Testis (tissue), 3 donors: ENCODE results near the gene IRF5. TPM values are rescaled to one million over a fixed set of nuclear protein-coding genes. Genes with fewer than 3 reads are reported as not detected.

ENCODE experiments used
- DNase-seq: peaks from one replicate; pipeline ENCODE4 v3.0.0-alpha.2; 2019
- H3K27ac ChIP-seq, 2 donors: fragments of 200-600 bp; sonication (generic); one replicate each; pipeline ENCODE4 v1.5.1; 2019
- H3K27me3 ChIP-seq: fragments of 200-600 bp; sonication (generic); one replicate; pipeline ENCODE4 v1.5.1; 2019
- H3K36me3 ChIP-seq: fragments of 200-600 bp; sonication (generic); one replicate; pipeline ENCODE4 v1.5.1; 2017; ENCODE audit warnings: low read depth; ENCODE audit errors: missing control alignments
- H3K4me1 ChIP-seq: fragments of 200-600 bp; sonication (generic); one replicate; pipeline ENCODE4 v1.5.1; 2019
- H3K4me3 ChIP-seq, 2 donors: fragments of 200-600 bp; sonication (generic); one replicate each; pipeline ENCODE4 v1.5.1; 2017 to 2019
- H3K9me3 ChIP-seq: fragments of 200-600 bp; sonication (generic); one replicate; pipeline ENCODE4 v1.5.1; 2017
- CTCF ChIP-seq, 3 experiments: fragments of 450-650 bp in 2 of 3; fragments of 200-600 bp in 1 of 3; sonication (generic) in 1 of 3; IDR thresholded peaks; one replicate each; pipeline ENCODE4 v1.5.1; 2016 to 2019; ENCODE audit warnings: antibody characterized with exemption in 3 of 3, mild to moderate bottlenecking in 2 of 3, moderate library complexity in 1 of 3
- POLR2A ChIP-seq: fragments of 450-650 bp; IDR thresholded peaks from one replicate; pipeline ENCODE4 v1.6.1; 2017; ENCODE audit warnings: antibody characterized with exemption, mild to moderate bottlenecking, moderate library complexity
- WGBS, 2 donors: methylation state at CpG; one replicate each; pipeline ENCODE4 v1.1.5; 2018; 5-methylcytosine and 5-hydroxymethylcytosine counted together
- intact Hi-C: fragments of 100-400 bp; cut with DNase I; formaldehyde crosslinking; loops from one replicate; pipeline ENCODE4 v1.15.1; 2023; ENCODE audit warnings: low total_unique reads
- polyA plus RNA-seq: library from polyadenylated mRNA; stranded (reverse); fragments of 350-450 nt; fragmentation: Illumina TruSeq; extraction: RNeasy Lipid Tissue Mini Kit (QIAGEN cat#74804); gene quantifications from one replicate; pipeline ENCODE4 v1.2.3, GENCODE V29; 2014; ENCODE audit warnings: low read depth, low replicate concordance; ENCODE audit not compliant: insufficient read depth
- total RNA-seq, 2 donors: library from RNA; depleted of rRNA; stranded (reverse); fragments of >200 nt; gene quantifications; one replicate each; pipeline ENCODE4 v1.2.3, GENCODE V29; 2016

IRF5 gene
- total and polyA plus RNA-seq, 3 donors from 2014 or later = 2.9 to 5.6 (median 4.6) TPM

GRCh38 chr7:128936798-128937197 is 929 bp upstream of the IRF5 start:
- H3K9me3 ChIP-seq = no peaks in the 10 kb centered on the region
- no peaks in the 10 kb centered on the region for H3K36me3 ChIP-seq
- 67 to 85% methylated on average over 4 of the region's 4 CpGs for WGBS, 2 donors
- intact Hi-C loops = no loop called here
- H3K27me3 ChIP-seq = no peaks in the 10 kb centered on the region
- H3K4me1 ChIP-seq = peaks cover 4% of the 10 kb centered on the region
- DNase-seq = no peak
- H3K27ac ChIP-seq = no peak overlapping the region
- no peak overlapping the region for H3K4me3 ChIP-seq
- TF ChIP-seq CTCF (IDR thresholded peaks at IDR 0.05) = no peak
- TF ChIP-seq POLR2A = no peak

DNA sequence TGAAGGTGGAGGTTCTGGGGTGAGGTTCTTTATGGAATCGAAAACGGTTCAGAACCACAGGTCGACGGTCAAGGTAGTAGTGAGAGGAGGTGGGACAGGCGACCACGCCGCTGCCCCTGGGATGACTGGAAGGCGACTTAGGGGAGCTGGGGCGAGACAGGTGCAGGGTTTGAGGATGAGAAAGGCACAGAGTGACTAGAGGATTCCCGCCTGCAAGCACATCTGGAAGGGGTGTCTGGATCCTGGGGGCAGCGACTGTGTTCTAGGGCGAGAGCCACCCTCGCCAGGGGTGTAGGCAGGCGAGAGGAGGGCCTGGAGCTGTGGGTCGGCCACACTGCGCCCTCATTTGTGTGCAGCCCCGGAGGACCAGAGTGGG is 468 bp upstream of the IRF5 start:
- TF ChIP-seq POLR2A (no peak), CTCF (IDR thresholded peaks at IDR 0.05) (no peak)
- Histone ChIP-seq H3K27ac (no peak overlapping the region), H3K4me1 (peaks cover 4% of the 10 kb centered on the region), H3K27me3 (no peaks in the 10 kb centered on the region), H3K9me3 (no peaks in the 10 kb centered on the region), H3K4me3 (peak overlapping the region in 1 of 2 donors; percentile 56), H3K36me3 (no peaks in the 10 kb centered on the region)
- no peak for DNase-seq
- WGBS, 2 donors = 49 to 53% methylated on average over 14 to 17 of the region's 17 CpGs
- intact Hi-C loops = no loop called here

GRCh38 chr7:128938544-128939074 is 882 bp downstream of the IRF5 start:
- no peaks in the 10 kb centered on the region for H3K27me3 ChIP-seq
- no peak for DNase-seq

DNA sequence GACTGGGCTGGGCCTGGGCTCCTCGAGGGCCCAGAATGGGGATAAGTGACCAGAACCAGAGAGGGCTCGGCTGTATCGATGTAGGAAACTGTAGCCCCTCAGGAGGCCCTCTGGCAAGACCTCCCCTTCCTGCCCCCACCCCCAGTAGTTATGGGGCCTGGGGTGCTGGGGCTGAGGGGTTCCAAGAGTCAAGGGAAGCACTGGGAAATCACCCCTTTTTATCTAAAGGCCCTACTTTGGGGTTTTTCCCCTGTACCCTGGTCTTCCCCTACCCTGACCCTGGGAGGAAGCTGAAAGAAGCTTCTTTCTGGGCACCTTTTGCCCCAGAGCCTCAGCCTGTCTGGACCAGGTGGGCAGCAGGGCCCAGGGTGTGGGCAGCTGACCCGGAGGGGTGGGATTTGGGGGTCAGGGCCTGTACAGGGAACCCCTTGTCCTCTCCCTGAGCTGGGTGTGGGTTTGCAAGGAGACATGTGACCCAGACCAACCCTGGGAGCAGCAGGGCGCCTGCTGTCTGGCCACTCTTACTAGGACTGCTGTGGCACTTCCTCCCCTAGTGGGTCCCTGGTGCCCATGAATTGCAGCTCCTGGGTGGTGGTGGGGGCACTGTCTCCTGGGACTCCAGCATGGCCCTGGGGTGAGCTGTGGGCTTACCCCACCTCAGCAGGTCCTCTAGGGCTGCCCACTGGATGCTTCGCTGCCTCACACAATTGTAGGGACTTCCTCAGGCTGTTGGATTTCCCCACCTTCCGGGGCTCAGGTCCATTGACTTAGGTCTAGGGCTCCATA is 1.5 kb downstream of the IRF5 start:
- no peaks in the 10 kb centered on the region for H3K27me3 ChIP-seq
- DNase-seq = no peak

More at GRCh38 chr7:128938544-128939074, 882 bp downstream of the IRF5 start:
- Histone ChIP-seq H3K9me3 (no peaks in the 10 kb centered on the region), H3K27ac (no peak overlapping the region), H3K36me3 (no peaks in the 10 kb centered on the region), H3K4me1 (peaks cover 4% of the 10 kb centered on the region), H3K4me3 (peak overlapping the region; percentile 45 to 56)
- TF ChIP-seq POLR2A (no peak), CTCF (IDR thresholded peaks at IDR 0.05) (no peak)
- intact Hi-C loops = no loop called here
- WGBS, 2 donors = 0 to 3% methylated on average over 10 to 23 of the region's 30 CpGs

More for the DNA sequence above, 1.5 kb downstream of the IRF5 start:
- Histone ChIP-seq H3K4me1 (peaks cover 4% of the 10 kb centered on the region), H3K27ac (no peak overlapping the region), H3K9me3 (no peaks in the 10 kb centered on the region), H3K36me3 (no peaks in the 10 kb centered on the region), H3K4me3 (peak overlapping the region; percentile 45 to 56)
- 26 to 55% methylated on average over 4 to 7 of the region's 7 CpGs for WGBS, 2 donors
- intact Hi-C loops = no loop called here
- TF ChIP-seq CTCF (IDR thresholded peaks at IDR 0.05) (no peak), POLR2A (no peak)
